Activated CD8-positive, alpha-beta memory T cell treated with anti-CD3 and anti-CD28 coated beads, Interleukin-2, amount 50 U/mL, for 1 hour (primary cell): ENCODE measurements around the gene BSN.

ENCODE experiments used
- DNase-seq: peaks from one replicate; pipeline ENCODE4 v3.0.0-alpha.2; 2020; ENCODE audit errors: extremely low read depth

BSN gene

DNA sequence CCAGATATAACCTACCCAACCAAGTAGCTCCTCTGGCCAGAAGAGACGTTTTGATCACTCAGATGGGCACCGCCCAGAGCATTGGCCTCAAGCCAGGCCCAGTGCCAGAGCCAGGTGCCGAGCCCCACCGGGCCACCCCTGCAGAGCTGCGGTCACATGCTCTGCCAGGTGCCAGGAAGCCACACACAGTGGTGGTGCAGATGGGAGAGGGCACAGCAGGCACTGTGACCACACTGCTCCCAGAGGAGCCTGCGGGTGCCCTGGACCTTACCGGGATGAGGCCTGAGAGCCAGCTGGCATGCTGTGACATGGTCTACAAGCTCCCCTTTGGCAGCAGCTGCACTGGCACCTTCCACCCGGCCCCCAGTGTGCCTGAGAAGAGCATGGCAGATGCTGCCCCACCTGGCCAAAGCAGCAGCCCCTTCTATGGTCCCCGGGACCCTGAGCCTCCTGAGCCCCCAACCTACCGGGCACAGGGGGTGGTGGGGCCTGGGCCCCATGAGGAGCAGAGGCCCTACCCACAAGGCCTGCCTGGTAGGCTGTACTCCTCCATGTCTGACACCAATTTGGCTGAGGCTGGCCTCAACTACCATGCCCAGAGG lies 100.8 kb downstream of the BSN start:
- DNase-seq = no peak

DNA sequence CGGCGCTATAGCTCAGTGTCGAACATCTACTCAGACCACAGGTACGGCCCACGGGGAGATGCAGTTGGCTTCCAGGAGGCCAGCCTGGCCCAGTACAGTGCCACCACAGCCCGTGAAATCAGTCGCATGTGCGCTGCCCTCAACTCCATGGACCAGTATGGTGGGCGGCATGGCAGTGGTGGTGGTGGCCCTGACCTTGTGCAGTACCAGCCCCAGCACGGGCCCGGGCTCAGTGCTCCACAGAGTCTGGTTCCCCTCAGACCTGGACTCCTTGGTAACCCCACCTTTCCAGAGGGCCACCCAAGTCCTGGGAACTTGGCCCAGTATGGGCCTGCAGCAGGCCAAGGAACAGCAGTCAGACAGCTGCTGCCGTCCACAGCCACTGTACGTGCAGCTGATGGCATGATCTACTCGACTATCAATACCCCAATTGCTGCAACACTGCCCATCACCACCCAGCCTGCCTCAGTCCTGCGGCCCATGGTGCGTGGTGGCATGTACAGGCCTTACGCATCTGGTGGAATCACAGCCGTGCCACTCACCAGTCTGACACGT lies 101.5 kb downstream of the BSN start:
- DNase-seq = no peak

DNA sequence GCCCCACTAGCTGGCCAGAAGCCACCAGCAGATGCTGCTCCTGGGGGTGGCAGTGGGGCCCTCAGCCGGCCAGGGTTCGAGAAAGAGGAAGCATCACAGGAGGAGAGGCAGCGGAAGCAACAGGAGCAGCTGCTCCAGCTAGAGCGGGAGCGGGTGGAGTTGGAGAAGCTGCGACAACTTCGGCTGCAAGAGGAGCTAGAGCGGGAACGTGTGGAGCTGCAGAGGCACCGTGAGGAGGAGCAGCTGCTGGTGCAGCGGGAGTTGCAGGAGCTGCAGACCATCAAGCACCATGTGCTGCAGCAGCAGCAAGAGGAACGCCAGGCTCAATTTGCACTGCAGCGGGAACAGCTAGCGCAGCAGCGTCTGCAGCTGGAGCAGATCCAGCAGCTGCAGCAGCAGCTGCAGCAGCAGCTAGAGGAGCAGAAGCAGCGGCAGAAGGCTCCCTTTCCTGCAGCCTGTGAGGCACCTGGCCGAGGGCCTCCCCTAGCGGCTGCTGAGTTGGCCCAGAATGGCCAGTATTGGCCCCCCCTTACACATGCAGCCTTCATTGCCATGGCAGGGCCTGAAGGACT lies 102.3 kb downstream of the BSN start:
- DNase-seq = no peak

DNA sequence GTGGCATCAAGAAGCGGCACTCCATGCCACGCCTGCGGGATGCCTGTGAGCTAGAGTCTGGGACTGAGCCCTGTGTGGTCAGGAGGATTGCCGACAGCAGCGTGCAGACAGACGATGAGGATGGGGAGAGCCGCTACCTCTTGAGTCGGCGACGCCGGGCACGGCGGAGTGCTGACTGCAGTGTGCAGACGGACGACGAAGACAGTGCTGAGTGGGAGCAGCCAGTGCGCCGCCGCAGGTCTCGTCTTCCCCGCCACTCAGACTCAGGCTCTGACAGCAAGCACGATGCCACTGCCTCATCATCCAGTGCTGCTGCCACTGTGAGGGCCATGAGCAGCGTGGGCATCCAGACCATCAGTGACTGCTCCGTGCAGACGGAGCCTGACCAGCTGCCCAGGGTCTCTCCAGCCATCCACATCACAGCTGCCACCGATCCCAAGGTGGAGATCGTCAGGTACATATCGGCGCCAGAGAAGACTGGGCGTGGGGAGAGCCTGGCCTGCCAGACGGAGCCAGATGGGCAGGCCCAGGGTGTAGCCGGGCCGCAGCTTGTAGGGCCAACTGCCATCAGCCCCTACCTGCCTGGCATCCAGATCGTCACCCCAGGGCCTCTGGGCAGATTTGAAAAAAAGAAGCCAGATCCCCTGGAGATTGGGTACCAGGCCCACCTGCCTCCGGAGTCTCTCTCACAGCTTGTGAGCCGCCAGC lies 103.1 kb downstream of the BSN start:
- no peak for DNase-seq

DNA sequence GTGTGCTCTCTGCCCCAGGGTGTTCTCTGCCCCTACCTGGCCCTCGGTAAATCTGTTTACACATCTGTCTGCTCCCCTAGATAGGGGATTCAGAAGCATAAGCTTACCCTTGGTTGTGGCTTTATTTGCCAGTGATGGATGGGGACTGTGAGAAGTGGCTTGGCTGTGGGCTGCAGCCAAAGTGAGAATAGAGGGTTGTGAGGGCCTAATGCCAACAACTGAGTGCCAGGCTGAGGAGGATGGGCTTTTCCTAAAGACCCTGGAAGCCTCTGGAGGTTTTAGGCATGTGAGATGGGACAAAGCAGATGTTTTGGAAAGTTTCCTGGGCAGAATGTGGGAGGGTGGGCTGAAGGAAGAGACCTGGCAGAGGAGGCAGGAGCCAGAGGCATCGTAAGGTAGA lies 104.4 kb downstream of the BSN start:
- no peak for DNase-seq

DNA sequence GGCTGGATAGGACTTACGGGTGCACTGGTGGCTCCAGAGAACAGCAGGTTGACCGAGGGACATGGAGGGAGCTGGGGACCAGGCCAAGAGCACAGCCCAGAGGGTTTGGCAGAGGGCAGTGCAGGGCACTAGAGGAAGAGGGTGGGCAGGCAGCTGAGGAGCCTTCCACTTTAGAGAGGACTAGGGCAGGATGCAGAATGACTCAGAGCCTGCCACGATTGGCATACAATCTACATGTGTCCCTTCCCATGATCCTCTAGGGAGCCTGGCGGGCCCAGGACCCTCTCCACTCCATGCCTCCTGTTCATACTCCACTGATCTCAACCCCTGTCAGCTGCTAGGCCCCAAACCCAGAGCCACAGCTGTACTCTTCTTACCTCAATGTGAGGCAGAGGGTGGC lies 105.5 kb downstream of the BSN start:
- DNase-seq = no peak

DNA sequence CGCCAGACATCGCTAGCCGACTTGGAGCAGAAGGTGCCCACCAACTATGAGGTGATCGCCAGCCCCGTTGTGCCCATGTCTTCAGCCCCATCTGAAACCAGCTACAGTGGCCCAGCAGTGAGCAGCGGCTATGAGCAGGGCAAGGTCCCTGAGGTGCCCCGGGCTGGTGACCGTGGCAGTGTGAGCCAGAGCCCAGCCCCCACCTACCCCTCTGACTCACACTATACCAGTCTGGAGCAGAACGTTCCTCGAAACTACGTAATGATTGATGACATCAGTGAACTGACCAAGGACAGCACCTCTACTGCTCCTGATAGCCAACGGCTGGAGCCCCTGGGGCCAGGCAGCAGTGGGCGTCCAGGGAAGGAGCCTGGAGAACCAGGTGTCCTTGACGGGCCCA lies 107.0 kb downstream of the BSN start:
- no peak for DNase-seq

DNA sequence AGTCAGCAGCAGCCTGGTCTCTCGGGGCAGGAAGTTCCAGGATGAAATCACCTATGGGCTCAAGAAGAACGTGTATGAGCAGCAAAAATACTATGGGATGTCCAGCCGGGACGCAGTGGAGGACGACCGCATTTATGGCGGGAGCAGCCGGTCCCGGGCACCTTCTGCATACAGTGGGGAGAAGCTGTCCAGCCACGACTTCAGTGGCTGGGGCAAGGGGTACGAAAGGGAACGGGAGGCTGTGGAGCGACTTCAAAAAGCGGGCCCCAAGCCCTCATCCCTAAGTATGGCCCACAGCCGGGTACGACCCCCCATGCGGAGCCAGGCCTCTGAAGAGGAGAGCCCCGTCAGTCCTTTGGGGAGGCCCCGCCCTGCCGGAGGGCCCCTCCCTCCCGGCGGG lies 107.7 kb downstream of the BSN start:
- no peak for DNase-seq

DNA sequence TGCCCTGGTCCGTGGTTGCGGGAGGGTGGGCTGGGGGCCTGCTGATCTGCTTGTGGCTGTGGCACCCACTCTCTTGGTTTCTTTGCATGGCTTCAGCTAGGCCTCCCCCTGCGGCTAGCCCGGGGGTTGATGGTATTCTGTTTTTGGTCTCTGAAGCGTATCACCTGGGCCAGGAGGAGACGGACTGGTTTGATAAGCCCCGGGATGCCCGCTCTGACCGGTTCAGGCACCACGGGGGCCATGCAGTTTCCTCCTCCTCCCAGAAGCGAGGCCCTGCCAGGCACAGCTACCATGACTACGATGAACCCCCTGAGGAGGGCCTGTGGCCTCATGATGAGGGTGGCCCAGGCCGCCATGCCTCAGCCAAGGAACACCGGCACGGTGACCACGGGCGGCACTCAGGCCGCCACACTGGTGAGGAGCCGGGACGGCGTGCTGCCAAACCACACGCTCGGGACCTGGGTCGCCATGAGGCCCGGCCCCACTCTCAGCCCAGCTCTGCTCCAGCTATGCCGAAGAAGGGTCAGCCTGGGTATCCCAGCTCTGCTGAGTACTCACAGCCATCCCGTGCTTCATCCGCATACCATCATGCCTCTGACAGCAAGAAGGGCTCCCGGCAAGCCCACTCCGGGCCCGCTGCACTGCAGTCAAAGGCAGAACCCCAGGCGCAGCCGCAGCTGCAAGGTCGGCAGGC lies 108.6 kb downstream of the BSN start:
- DNase-seq = no peak

DNA sequence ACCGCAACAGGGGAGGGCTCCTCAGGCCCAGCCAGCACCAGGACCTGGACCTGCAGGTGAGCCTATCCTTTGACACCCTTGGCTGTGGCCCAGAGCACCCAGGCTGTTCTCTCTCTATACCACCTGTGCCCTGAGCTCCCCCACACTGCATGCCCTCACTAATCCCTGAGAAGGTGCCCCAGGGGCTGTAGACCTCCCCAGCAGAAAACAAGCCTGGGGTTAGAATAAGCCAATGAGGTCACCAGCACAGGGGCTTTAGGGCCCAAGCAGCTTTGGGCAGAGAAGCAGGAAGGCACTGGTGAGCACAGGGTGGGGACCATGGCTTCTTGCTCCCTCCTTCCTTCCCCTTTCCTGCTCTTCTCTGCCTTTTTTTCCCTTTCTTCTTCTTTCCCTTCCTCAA lies 109.6 kb downstream of the BSN start:
- DNase-seq = no peak

DNA sequence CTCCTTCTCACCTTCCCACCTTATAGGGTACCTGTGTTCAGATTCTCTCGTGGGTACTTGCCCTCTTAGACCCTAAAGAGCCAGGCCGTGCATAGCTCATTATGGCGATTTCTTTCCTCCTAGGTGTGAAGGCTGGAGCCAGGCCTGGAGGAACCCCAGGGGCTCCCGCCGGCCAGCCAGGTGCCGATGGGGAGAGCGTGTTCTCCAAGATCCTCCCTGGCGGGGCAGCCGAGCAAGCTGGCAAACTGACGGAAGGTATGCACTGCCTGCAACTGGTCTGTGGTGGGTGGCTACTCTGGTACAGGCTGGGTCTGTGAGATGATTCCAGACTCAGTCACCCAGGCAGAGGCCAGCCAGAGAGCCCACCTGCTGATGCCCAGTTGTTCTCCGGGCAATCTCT lies 110.0 kb downstream of the BSN start:
- no peak for DNase-seq

DNA sequence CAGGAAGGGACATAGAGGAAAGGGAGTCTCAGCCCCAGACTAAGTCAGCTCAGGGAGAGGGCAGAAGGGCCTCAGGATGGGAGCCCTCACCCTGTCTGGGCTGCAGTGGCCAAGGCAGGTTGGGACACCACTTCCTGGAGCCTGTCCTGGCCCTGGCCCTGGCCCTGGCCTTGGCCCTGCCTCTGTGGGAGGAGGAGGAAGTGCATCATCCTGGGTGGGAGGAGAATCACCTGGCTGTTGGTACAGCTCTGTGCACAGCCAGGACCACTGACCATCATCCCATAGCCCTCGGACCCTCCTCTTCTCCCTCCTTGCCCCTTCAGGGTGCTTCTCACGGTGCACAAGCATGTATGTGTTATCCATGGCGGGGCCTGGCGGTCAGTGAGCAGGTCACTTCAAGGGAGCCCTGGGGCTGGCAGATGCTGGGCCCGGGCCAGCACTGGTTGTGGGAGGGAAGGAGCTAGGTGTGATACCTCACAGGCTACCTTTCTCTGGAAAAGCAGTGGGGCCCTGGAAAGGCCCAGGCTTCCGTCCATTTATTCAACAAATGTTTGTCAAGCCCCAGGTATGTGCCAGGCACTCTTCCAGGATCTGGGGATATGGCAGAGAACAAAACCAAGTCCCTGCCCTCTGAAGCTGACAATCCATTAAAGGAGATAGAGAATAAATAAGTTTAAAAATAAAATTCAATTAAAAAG lies 111.7 kb downstream of the BSN start:
- DNase-seq = no peak

DNA sequence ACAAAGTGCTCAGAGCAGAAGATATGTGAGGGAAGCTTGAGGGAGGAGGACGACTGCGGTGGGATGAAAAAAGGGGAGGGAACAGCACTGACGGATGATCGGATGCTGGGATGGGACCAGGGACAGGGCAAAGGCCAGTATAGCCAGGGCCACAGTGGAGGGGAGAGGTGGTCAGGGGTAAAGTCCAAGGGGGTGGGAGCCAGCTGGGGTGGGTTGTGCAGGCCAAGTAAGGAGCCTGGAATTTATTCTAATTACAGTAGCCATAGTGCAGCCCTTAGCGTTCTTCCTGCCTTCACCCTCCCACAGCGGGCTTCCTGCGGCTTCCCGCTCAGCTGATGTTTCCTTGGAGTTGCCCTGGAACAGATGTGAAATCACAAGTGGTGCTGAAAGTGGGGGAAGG lies 112.3 kb downstream of the BSN start:
- DNase-seq = no peak

DNA sequence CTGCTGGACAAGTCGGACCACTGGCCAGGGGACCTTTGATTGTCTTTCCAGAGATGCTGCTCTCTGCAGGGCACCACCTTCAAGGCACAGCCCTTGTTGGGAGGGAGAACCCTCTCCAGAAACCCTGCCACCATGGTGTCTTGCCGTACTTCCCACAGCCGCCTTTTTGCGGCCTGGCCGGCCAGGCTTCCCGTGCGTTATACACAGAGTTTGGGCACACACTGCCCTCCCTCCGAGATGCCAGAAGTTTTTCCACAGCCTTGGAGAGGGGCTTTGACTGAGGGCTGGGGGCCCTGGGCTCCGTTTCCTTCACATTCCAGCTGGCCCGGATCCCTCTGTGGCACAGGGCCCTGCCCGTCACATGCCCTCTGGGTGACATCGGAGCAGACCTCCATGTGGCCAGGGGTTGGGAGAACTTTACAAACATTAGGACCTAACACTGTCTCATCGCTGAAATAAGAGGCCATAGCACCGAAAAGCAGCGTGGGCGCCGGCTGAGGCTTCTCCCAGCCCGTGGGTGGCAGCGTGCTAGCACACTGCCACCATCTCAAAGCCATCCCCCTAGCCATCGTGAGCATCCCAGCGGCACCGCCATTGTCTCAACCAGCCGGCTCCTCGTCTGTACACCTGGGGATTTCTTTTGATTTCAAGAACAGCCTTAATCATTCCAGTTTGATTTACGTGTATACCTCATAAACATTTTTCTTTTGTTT lies 113.6 kb downstream of the BSN start:
- no peak for DNase-seq

DNA sequence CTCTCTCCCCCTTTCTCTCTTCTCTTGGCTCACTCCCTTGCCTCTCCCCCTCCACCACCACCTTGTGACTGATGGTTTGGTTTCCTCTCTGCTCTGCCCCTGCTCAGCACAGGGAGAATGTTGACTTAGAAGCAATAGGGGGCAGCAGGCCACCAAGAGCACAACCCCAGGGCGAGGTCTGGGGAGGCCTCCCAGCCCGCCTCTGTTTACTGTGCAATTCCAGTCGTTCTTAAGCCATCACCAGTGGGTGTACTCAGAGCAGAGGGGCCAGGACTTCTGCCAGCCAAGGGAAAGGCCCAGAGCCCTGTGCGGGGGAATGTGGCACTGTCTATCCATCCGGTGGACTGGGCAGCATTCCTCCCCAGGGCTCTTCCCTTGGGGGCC lies 114.1 kb downstream of the BSN start:
- no peak for DNase-seq

DNA sequence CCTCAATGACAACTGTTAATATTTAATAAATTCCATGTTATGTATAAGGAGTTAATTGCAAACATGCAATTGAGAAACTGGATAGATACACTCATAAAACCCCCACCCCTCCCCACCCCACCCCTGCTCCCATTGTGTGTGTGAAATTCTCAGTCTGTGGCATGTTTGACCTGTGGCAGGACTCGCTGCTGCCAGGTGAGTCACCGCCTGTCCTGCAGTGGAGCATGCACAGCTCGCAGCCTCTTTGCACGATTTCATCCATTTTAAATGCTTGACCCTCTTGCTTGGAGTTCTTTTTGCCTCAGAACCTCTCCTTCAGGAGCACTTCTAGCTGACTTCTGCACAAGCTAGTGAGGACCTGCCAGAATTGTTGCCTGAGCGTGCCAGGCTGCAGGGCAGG lies 114.6 kb downstream of the BSN start:
- DNase-seq = no peak

DNA sequence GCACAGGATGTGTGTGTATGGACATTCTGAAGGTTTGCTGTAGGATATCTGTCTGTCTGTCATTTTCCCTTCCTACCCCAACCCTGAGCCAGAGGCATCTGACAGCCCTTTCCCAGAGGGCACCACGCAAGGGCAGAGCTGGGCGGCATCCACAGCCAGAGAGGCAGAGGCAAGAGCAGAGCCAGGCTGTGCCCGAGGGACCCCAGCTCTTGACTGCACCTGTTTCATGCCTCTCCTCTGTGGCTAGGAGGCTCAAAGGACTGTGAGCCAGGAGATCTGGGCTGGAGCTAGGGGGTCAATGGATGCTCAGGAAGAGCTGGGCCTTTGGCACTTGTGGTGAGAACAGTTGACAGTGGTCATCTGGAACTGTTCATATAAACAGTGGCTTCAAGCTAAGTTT lies 115.1 kb downstream of the BSN start:
- no peak for DNase-seq

DNA sequence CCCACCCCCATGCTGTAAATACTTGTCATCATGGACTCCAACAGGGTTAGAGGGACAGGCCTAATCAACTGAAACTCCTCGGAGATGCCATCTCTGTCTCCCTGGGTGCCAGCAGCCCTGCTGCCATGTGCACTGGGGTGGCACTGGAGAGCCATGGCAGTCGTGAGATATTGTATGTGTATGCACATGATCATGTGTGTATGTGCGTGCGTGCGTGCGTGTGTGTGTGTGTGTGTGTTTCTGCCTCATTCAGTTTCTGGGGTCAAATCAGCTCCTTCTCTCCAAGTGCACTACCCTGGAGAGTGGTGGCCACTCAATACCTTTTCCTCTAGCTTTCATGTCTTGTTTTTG lies 116.6 kb downstream of the BSN start:
- no peak for DNase-seq

DNA sequence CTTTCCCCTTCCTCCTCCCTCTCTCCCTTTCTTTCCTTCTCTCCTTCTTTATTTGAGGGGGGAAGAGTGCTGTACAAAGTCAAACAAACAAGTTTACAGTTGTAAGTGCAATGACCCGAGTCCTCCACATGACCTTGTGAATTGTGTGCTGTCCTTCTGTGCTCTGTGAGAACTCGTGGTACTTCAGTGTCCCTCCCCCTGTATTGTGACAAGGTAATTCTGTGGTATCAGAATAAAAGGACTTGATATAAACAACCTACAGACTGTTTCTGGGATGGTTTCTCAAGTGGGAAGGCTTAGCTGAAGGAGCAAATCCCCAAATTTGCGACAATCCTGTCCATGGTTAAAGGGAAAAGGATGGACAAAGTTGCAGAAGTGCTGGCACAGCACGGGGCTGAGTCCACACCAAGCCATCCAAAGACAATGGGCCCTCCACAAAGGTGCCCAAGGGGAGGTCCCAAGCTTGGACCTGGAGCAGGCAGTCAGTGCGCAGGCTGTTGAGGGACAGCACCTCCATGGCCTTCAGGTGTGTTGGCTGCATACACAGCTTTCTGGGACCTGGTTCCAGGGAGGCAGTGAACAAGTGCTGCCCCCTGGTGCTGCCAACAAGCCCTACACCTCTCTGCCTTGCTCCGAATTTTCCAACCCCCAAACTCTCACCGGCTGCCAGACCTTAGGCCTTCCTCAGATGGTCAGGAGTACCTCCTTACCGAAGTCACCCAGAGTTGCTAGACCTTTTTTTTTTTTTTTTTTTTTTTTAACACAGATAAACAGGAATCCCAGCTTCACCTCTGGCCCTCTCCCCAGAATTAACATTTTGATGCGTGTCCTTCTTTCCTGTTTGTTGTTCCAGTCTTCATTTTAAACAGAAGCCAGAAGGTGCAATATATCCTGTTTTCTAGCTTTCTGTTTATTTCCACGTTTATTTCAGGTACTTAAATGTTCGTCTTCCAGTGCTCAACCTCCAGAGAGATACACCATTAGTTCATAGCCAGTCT lies 117.3 kb downstream of the BSN start:
- peak; percentile 29 for DNase-seq

DNA sequence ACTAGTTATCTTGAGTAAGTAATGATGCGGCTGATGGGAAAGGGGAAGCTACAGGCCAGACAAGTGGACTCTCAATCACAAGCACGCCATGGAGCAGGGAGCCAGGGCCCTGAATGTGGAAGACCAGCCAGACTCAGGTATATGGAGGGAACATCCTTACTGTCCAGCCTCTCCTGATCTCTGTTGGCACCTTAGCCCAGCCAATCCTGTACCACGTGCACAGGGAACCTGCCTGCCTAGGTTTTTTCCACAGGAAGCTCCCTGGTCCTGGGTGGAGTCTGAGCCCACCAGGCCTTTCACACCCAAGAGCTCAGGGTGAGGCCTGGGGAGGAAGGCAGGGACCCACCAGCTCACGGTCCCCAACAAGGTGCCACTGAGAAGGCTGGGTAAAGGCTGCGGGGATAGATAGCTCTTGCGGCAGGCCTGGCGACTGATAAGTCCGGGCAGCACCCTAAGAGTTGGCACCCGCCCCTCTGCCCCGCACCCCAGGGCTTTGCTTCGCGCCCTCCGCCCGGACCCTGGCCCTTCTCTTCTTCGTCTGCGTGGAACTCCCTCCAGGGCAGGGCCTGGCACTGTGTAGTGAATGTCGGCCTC lies 118.9 kb downstream of the BSN start:
- DNase-seq = no peak
